Stimulated activated naive CD8-positive, alpha-beta T cell treated with anti-CD3 and anti-CD28 coated beads, Interleukin-15, amount 100 ng/mL, for 72 hours (primary cell): ENCODE measurements around the gene SMLR1.

ENCODE experiments used
- ATAC-seq: fragments of 150-1000 bp; cut with Tn5 transposase; 2 replicates; pipeline ENCODE4 v1.10.0; 2021; ENCODE audit warnings: mild to moderate bottlenecking, moderate library complexity
- DNase-seq, 2 donors: peaks; one replicate each; pipeline ENCODE4 v3.0.0; 2021 to 2022
- H3K27ac Mint-ChIP-seq, 2 donors: one replicate each; pipeline ENCODE4 v1.8.0; 2022; ENCODE audit warnings: mild to moderate bottlenecking in 2 of 2, mixed read lengths in 2 of 2, moderate library complexity in 2 of 2
- H3K27me3 Mint-ChIP-seq: one replicate; pipeline ENCODE4 v1.8.0; 2022; ENCODE audit warnings: mixed read lengths
- H3K4me1 Mint-ChIP-seq: one replicate; pipeline ENCODE4 v1.8.0; 2022; ENCODE audit warnings: mild to moderate bottlenecking, mixed read lengths
- H3K4me3 Mint-ChIP-seq, 2 donors: one replicate each; pipeline ENCODE4 v1.8.0; 2022; ENCODE audit warnings: mild to moderate bottlenecking in 2 of 2, mixed read lengths in 2 of 2, moderate library complexity in 1 of 2
- H3K9me3 Mint-ChIP-seq, 2 donors: one replicate each; pipeline ENCODE4 v1.8.0; 2022; ENCODE audit warnings: mixed read lengths in 2 of 2

SMLR1 gene

GRCh38 chr6:130859161-130859867, 32.1 kb downstream of the SMLR1 start:
- Mint-ChIP-seq H3K9me3 (no peaks in the 10 kb centered on the region), H3K27me3 (no peaks in the 10 kb centered on the region), H3K4me1 (no peaks in the 10 kb centered on the region), H3K27ac (no peak overlapping the region), H3K4me3 (no peak overlapping the region)
- ATAC-seq (no peak), DNase-seq (no peak)

- Mint-ChIP-seq H3K27ac (no peak overlapping the region), H3K4me1 (no peaks in the 10 kb centered on the region), H3K27me3 (no peaks in the 10 kb centered on the region), H3K9me3 (no peaks in the 10 kb centered on the region), H3K4me3 (no peak overlapping the region)
- DNase-seq, result no peak
- ATAC-seq, result no peak
These were observed 35.2 kb downstream of the SMLR1 start for GRCh38 chr6:130862370-130862769.

GRCh38 chr6:130863415-130864230, 36.4 kb downstream of the SMLR1 start:
- no peaks in the 10 kb centered on the region for H3K27me3 Mint-ChIP-seq
- H3K9me3 Mint-ChIP-seq, result no peaks in the 10 kb centered on the region
- no peak overlapping the region for H3K4me3 Mint-ChIP-seq
- H3K27ac Mint-ChIP-seq, result no peak overlapping the region
- no peak for DNase-seq
- no peak for ATAC-seq
- no peaks in the 10 kb centered on the region for H3K4me1 Mint-ChIP-seq

- H3K27me3 Mint-ChIP-seq, result no peaks in the 10 kb centered on the region
- ATAC-seq, result no peak
- no peaks in the 10 kb centered on the region for H3K4me1 Mint-ChIP-seq
- H3K9me3 Mint-ChIP-seq, result no peaks in the 10 kb centered on the region
- no peak overlapping the region for H3K4me3 Mint-ChIP-seq
- H3K27ac Mint-ChIP-seq, result no peak overlapping the region
- DNase-seq, result no peak
These were observed 37.1 kb downstream of the SMLR1 start for GRCh38 chr6:130864344-130864743.

- no peak for DNase-seq
- Mint-ChIP-seq H3K4me1 (no peaks in the 10 kb centered on the region), H3K4me3 (no peak overlapping the region), H3K27me3 (no peaks in the 10 kb centered on the region), H3K9me3 (no peaks in the 10 kb centered on the region), H3K27ac (no peak overlapping the region)
- ATAC-seq, result no peak
These were observed 38.6 kb downstream of the SMLR1 start for GRCh38 chr6:130865793-130866192.

GRCh38 chr6:130869681-130870080, 42.5 kb downstream of the SMLR1 start:
- H3K27ac Mint-ChIP-seq, result no peak overlapping the region
- peaks cover 5% of the 10 kb centered on the region for H3K4me1 Mint-ChIP-seq
- H3K9me3 Mint-ChIP-seq, result no peaks in the 10 kb centered on the region
- no peaks in the 10 kb centered on the region for H3K27me3 Mint-ChIP-seq
- H3K4me3 Mint-ChIP-seq, result no peak overlapping the region
- DNase-seq, result no peak
- ATAC-seq, result no peak

- Mint-ChIP-seq H3K27me3 (no peaks in the 10 kb centered on the region), H3K4me1 (peaks cover 5% of the 10 kb centered on the region), H3K9me3 (no peaks in the 10 kb centered on the region), H3K27ac (no peak overlapping the region), H3K4me3 (no peak overlapping the region)
- no peak for ATAC-seq
- no peak for DNase-seq
These were observed 43.1 kb downstream of the SMLR1 start for GRCh38 chr6:130870179-130870880.

GRCh38 chr6:130872250-130873095, 45.3 kb downstream of the SMLR1 start:
- no peak for ATAC-seq
- peak; percentile 48 to 56 for DNase-seq
- peak overlapping the region in 1 of 2 donors; percentile 72 for H3K27ac Mint-ChIP-seq
- H3K9me3 Mint-ChIP-seq, result no peaks in the 10 kb centered on the region
- no peaks in the 10 kb centered on the region for H3K27me3 Mint-ChIP-seq
- peaks cover 5% of the 10 kb centered on the region for H3K4me1 Mint-ChIP-seq
- no peak overlapping the region for H3K4me3 Mint-ChIP-seq

- Mint-ChIP-seq H3K4me3 (no peak overlapping the region), H3K27ac (no peak overlapping the region), H3K4me1 (peaks cover 5% of the 10 kb centered on the region), H3K27me3 (no peaks in the 10 kb centered on the region), H3K9me3 (no peaks in the 10 kb centered on the region)
- no peak for DNase-seq
- no peak for ATAC-seq
These were observed 46.5 kb downstream of the SMLR1 start for GRCh38 chr6:130873746-130874145.

- H3K27ac Mint-ChIP-seq, result no peak overlapping the region
These were observed 52.6 kb downstream of the SMLR1 start for GRCh38 chr6:130879826-130880225.

GRCh38 chr6:130882370-130882769, 55.2 kb downstream of the SMLR1 start:
- no peak for ATAC-seq
- Mint-ChIP-seq H3K4me1 (no peaks in the 10 kb centered on the region), H3K27me3 (no peaks in the 10 kb centered on the region), H3K4me3 (no peak overlapping the region), H3K27ac (no peak overlapping the region), H3K9me3 (no peaks in the 10 kb centered on the region)
- no peak for DNase-seq

More at GRCh38 chr6:130879826-130880225, 52.6 kb downstream of the SMLR1 start:
- ATAC-seq (no peak), DNase-seq (no peak)
- H3K9me3 Mint-ChIP-seq, result no peaks in the 10 kb centered on the region
- no peaks in the 10 kb centered on the region for H3K27me3 Mint-ChIP-seq
- H3K4me3 Mint-ChIP-seq, result no peak overlapping the region
- no peaks in the 10 kb centered on the region for H3K4me1 Mint-ChIP-seq

GRCh38 chr6:130885392-130886192, 58.4 kb downstream of the SMLR1 start:
- Mint-ChIP-seq H3K9me3 (no peaks in the 10 kb centered on the region), H3K4me3 (no peak overlapping the region), H3K4me1 (no peaks in the 10 kb centered on the region), H3K27ac (no peak overlapping the region), H3K27me3 (no peaks in the 10 kb centered on the region)
- ATAC-seq (peak; percentile 82), DNase-seq (peak; percentile 64 to 69)
